Endothelial cell of umbilical vein (primary cell): ENCODE data around the gene SOX2.

Experiments
- EZH2 ChIP-seq: IDR thresholded peaks from 2 replicates; pipeline ENCODE4 v1.6.1; 2012; ENCODE audit warnings: borderline replicate concordance, low read depth, mild to moderate bottlenecking, moderate library complexity, low read length, inconsistent platforms; ENCODE audit not compliant: severe bottlenecking
- MYC ChIP-seq: IDR thresholded peaks from one replicate; pipeline ENCODE4 v1.6.1; 2011; ENCODE audit warnings: mild to moderate bottlenecking, low read depth, low read length
- POLR2A ChIP-seq: IDR thresholded peaks from 2 replicates; pipeline ENCODE4 v1.6.1; 2012; ENCODE audit warnings: low read depth, mild to moderate bottlenecking, control low read depth, low read length
- POLR2AphosphoS5 ChIP-seq: IDR thresholded peaks from 2 replicates; pipeline ENCODE4 v1.6.1; 2012; ENCODE audit warnings: low read depth, mild to moderate bottlenecking, control low read depth, low read length, moderate library complexity; ENCODE audit not compliant: insufficient read depth
- TF ChIP-seq, protein P1 (sequence below), 2 donors: IDR thresholded peaks; 1 replicate in 1 of 2; 2 replicates in 1 of 2; pipeline ENCODE4 v1.5.1; 2011; ENCODE audit warnings: low read length in 2 of 2, mild to moderate bottlenecking in 2 of 2, moderate library complexity in 2 of 2, control low read depth in 1 of 2, inconsistent platforms in 1 of 2, low read depth in 1 of 2; ENCODE audit not compliant: insufficient read depth in 1 of 2; ENCODE audit errors: extremely low read depth in 1 of 2

DNA sequence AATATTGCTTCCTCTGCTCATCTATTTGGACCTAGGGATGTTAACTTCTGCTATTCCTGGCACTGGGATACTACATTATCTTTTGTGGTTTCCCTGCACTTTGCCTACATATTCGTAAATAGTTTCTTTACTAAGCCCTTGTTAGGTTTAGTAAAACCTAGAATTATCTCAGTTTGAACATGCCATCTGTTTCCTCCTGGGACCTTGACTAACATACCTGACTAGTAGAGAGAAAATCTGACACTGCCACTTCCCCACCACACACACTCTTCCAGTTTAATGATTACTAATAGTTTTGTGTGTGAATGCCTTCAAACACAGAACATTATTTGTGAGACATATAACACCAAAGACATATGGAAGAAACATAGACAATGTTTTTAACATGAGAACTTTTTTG, 28.2 kb upstream of the SOX2 start:
- TF ChIP-seq POLR2A (no peak), MYC (no peak), POLR2AphosphoS5 (no peak), EZH2 (no peak)
- TF ChIP-seq, protein P1, sequence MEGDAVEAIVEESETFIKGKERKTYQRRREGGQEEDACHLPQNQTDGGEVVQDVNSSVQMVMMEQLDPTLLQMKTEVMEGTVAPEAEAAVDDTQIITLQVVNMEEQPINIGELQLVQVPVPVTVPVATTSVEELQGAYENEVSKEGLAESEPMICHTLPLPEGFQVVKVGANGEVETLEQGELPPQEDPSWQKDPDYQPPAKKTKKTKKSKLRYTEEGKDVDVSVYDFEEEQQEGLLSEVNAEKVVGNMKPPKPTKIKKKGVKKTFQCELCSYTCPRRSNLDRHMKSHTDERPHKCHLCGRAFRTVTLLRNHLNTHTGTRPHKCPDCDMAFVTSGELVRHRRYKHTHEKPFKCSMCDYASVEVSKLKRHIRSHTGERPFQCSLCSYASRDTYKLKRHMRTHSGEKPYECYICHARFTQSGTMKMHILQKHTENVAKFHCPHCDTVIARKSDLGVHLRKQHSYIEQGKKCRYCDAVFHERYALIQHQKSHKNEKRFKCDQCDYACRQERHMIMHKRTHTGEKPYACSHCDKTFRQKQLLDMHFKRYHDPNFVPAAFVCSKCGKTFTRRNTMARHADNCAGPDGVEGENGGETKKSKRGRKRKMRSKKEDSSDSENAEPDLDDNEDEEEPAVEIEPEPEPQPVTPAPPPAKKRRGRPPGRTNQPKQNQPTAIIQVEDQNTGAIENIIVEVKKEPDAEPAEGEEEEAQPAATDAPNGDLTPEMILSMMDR (IDR thresholded peaks at IDR 0.05; ENCODE audit: extremely low read depth in 1 of 2, insufficient read depth in 1 of 2, low read depth in 1 of 2, low read length in 2 of 2), result no peak
